ENCODE data around the gene LMAN1L. TPM values are rescaled to one million over a fixed set of nuclear protein-coding genes. Genes with fewer than 3 reads are reported as not detected.

LMAN1L gene
- total RNA-seq: 1 to 10 TPM in 1 of 4 donors, not detected in 3; 3.5 TPM

GRCh38 chr15:74812533-74812932 lies at the start of gene LMAN1L:
TSS of gene LMAN1L (plus strand) at chr15:74812835. CDS start at chr15:74812855, 20 bp downstream.
- DNase-seq: no peak
- H3K4me3 ChIP-seq (replicated peaks in 1 of 3): no peak within 1 kb of the TSS
- no peaks in the 10 kb centered on the region for H3K36me3 ChIP-seq
- no peaks in the 10 kb centered on the region for H3K27me3 ChIP-seq
- H3K4me1 ChIP-seq: peaks cover 0 to 14% of the 10 kb centered on the region in 2 donors
- H3K27ac ChIP-seq: no peak within 1 kb of the TSS
- no peaks in the 10 kb centered on the region for H3K9me3 ChIP-seq
- WGBS, 2 donors: 77 to 83% methylated on average over 9 to 12 of the region's 12 CpGs
- TF ChIP-seq, protein P1, sequence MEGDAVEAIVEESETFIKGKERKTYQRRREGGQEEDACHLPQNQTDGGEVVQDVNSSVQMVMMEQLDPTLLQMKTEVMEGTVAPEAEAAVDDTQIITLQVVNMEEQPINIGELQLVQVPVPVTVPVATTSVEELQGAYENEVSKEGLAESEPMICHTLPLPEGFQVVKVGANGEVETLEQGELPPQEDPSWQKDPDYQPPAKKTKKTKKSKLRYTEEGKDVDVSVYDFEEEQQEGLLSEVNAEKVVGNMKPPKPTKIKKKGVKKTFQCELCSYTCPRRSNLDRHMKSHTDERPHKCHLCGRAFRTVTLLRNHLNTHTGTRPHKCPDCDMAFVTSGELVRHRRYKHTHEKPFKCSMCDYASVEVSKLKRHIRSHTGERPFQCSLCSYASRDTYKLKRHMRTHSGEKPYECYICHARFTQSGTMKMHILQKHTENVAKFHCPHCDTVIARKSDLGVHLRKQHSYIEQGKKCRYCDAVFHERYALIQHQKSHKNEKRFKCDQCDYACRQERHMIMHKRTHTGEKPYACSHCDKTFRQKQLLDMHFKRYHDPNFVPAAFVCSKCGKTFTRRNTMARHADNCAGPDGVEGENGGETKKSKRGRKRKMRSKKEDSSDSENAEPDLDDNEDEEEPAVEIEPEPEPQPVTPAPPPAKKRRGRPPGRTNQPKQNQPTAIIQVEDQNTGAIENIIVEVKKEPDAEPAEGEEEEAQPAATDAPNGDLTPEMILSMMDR (IDR thresholded peaks at IDR 0.05): no peak
- no peak for TF ChIP-seq POLR2A (IDR thresholded peaks at IDR 0.05)
- intact Hi-C loops (cut with DNase I): no loop called here

DNA sequence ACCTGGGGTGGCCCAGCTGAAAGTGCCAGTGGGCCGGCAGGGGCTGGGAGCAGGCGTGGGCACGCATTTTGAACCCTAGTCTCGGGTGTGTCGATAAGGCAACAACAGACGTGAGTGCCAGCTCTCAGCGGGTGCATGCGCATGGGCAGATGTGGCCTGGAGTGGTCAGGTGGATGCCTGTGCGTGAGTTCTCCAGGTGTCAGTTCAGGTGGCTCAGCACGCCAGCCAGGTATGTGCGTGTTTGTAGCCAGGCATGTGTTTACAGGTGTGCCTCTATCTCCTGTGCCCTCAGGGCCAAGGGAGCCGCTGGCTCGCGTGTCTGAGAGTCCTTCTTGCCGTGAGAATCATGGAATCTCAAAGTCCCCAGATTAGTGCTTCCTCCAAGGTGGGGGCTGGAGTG lies 49.2 kb upstream of the LMAN1L start:
- no peak for DNase-seq
- TF ChIP-seq POLR2A (IDR thresholded peaks at IDR 0.05): no peak
- TF ChIP-seq, protein P1 (IDR thresholded peaks at IDR 0.05): no peak
- intact Hi-C loops (cut with DNase I): no loop called here
- no peaks in the 10 kb centered on the region for H3K9me3 ChIP-seq
- peaks cover 7 to 11% of the 10 kb centered on the region in 2 donors for H3K4me1 ChIP-seq
- no peaks in the 10 kb centered on the region for H3K27me3 ChIP-seq
- H3K36me3 ChIP-seq: no peaks in the 10 kb centered on the region
- H3K4me3 ChIP-seq (replicated peaks in 1 of 3): no peak overlapping the region
- 93 to 95% methylated on average over 12 to 15 of the region's 15 CpGs for WGBS, 2 donors
- no peak overlapping the region for H3K27ac ChIP-seq

DNA sequence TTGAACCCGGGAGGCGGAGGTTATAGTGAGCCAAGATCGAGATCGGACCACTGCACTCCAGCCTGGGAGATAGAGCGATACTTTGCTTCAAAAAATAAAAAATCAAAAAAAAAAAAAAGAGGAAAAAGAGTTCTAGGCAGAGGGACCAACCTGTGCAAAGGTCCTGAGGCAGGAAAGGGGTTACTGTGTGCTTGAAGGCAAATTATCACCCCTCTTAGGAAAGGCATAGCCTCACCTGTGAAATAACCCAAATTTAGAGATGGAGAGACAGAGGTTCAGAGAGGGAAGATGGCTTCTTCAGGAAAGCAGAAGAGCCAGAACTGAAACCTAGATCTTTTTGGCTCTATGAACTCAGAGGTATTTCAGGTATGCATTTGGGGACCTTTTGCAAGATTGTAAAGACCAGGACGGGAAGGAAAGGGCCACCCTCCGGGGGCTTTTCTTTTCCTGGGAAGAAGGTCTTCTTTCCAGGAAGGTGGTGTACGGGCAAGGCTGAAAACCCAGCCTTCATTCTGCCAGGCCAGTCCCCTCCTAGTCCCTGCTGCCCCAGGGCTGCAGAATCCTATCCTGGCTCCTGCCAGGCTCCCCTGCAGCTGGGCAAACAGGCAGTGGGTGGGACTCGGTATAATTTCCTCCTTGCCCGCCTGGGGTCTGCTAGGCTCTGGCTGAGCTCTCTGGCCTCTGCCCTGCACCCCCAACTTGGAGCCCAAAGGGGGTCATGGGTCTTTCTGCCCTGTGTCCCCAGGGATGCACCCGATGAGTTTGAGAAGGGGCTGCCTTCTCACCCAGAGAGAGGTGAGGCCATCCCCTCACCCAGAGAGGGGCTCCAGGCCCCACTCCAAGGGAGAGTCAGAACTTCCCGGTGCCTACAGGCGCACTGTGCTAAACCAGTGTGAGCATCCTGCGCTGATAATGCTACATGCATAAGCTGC lies 45.2 kb upstream of the LMAN1L start:
- intact Hi-C loops (cut with DNase I): loop anchor here (2.0 kb wide), 2 partner anchors 71 to 133 kb away; partner anchors contain the start of gene EDC3
- 87 to 95% methylated on average over 11 to 14 of the region's 14 CpGs for WGBS, 2 donors
- Histone ChIP-seq H3K27me3 (no peaks in the 10 kb centered on the region), H3K4me3 (replicated peaks in 1 of 3) (no peak overlapping the region), H3K9me3 (no peaks in the 10 kb centered on the region), H3K4me1 (peaks cover 5 to 16% of the 10 kb centered on the region in 2 donors), H3K36me3 (no peaks in the 10 kb centered on the region), H3K27ac (no peak overlapping the region)
- no peak for DNase-seq
- no peak for TF ChIP-seq POLR2A (IDR thresholded peaks at IDR 0.05)
- TF ChIP-seq, protein P1 (IDR thresholded peaks at IDR 0.05): no peak

- H3K27me3 ChIP-seq: no peaks in the 10 kb centered on the region
- intact Hi-C loops (cut with DNase I): loop anchor here (2.0 kb wide), 2 partner anchors 71 to 133 kb away; partner anchors contain the start of gene EDC3
- no peaks in the 10 kb centered on the region for H3K9me3 ChIP-seq
- H3K36me3 ChIP-seq: no peaks in the 10 kb centered on the region
- H3K4me1 ChIP-seq: peaks cover 0 to 8% of the 10 kb centered on the region in 2 donors
- no peak for DNase-seq
- TF ChIP-seq, protein P1 (IDR thresholded peaks at IDR 0.05): no peak
- no peak for TF ChIP-seq POLR2A (IDR thresholded peaks at IDR 0.05)
- no peak overlapping the region for H3K27ac ChIP-seq
- WGBS, 2 donors: 34 to 36% methylated on average over 15 of the region's 15 CpGs
- H3K4me3 ChIP-seq (replicated peaks in 1 of 3): no peak overlapping the region
Measured at GRCh38 chr15:74768099-74768770, 44.4 kb upstream of the LMAN1L start.

Measured in thyroid gland (tissue), 4 donors.